Fibroblast of the aortic adventitia (primary cell): ENCODE results near the gene DGCR2. TPM values are rescaled to one million over a fixed set of nuclear protein-coding genes. Genes with fewer than 3 reads are reported as not detected.

Experiments
- DNase-seq: peaks from one replicate; pipeline ENCODE4 v3.0.0-alpha.2; 2010; ENCODE audit warnings: low read depth
- H3K4me3 ChIP-seq: 2 replicates; pipeline ENCODE4 v1.5.1; 2011; ENCODE audit warnings: low read depth, mild to moderate bottlenecking, control low read depth, low read length, moderate library complexity
- total RNA-seq: library from RNA; depleted of rRNA; stranded (reverse); fragments of >200 nt; gene quantifications from 2 replicates; pipeline ENCODE4 v1.2.3, GENCODE V29; 2012; ENCODE audit warnings: low replicate concordance
- TF ChIP-seq, protein P1 (sequence below): IDR thresholded peaks from 2 replicates; pipeline ENCODE4 v1.5.1; 2011; ENCODE audit warnings: mild to moderate bottlenecking, low read length, control low read depth, inconsistent platforms; ENCODE audit not compliant: insufficient read depth

The DGCR2 gene
- total RNA-seq, 1 donor = 29.2 TPM

- no peak overlapping the region for H3K4me3 ChIP-seq
- TF ChIP-seq, protein P1, sequence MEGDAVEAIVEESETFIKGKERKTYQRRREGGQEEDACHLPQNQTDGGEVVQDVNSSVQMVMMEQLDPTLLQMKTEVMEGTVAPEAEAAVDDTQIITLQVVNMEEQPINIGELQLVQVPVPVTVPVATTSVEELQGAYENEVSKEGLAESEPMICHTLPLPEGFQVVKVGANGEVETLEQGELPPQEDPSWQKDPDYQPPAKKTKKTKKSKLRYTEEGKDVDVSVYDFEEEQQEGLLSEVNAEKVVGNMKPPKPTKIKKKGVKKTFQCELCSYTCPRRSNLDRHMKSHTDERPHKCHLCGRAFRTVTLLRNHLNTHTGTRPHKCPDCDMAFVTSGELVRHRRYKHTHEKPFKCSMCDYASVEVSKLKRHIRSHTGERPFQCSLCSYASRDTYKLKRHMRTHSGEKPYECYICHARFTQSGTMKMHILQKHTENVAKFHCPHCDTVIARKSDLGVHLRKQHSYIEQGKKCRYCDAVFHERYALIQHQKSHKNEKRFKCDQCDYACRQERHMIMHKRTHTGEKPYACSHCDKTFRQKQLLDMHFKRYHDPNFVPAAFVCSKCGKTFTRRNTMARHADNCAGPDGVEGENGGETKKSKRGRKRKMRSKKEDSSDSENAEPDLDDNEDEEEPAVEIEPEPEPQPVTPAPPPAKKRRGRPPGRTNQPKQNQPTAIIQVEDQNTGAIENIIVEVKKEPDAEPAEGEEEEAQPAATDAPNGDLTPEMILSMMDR = no peak
- no peak for DNase-seq
Observed at GRCh38 chr22:19142394-19142793, 20.2 kb upstream of the DGCR2 start.

DNA sequence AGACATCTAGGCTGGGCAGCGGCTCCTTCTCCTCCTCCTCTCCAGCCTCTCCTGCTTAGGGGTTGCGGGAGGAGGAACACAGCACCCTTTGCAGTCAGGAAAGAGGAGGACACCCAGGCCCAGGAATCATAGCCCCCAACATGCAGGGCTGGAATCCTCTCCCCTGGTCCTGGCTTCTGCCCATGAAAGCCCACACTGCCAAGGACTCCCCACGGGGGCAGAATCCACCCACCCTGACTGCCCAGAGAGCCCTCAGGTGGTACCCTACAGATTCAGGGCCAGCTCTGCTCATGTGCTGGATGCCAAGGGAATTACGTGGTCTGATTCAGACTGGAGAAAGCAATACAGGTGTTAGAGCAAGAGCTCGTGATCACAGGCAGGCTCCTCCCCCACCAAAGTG is 17.8 kb upstream of the DGCR2 start:
- DNase-seq = no peak
- TF ChIP-seq, protein P1 = no peak
- no peak overlapping the region for H3K4me3 ChIP-seq

DNA sequence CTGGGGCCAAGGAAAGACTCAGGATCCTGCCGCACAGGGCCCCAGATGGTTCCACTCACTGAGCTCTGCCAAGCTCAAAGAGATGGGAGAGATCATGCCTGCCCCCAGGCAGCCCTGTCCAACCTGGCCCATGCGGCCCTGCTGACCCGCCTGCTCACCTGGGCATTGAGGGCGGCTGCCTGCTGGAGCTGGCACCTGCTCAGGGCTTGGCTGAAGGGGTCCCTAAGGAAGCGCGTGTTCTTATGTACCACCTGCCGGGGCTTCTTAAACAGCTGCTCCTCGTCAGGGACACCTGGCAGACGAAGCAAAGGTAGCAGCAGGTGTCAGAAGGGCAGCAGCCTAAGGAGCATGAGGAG is 16.8 kb upstream of the DGCR2 start:
- TF ChIP-seq, protein P1 = no peak
- DNase-seq = no peak
- no peak overlapping the region for H3K4me3 ChIP-seq

GRCh38 chr22:19138217-19139000 is 16.2 kb upstream of the DGCR2 start:
- H3K4me3 ChIP-seq = no peak overlapping the region
- DNase-seq = no peak
- TF ChIP-seq, protein P1 = no peak

DNA sequence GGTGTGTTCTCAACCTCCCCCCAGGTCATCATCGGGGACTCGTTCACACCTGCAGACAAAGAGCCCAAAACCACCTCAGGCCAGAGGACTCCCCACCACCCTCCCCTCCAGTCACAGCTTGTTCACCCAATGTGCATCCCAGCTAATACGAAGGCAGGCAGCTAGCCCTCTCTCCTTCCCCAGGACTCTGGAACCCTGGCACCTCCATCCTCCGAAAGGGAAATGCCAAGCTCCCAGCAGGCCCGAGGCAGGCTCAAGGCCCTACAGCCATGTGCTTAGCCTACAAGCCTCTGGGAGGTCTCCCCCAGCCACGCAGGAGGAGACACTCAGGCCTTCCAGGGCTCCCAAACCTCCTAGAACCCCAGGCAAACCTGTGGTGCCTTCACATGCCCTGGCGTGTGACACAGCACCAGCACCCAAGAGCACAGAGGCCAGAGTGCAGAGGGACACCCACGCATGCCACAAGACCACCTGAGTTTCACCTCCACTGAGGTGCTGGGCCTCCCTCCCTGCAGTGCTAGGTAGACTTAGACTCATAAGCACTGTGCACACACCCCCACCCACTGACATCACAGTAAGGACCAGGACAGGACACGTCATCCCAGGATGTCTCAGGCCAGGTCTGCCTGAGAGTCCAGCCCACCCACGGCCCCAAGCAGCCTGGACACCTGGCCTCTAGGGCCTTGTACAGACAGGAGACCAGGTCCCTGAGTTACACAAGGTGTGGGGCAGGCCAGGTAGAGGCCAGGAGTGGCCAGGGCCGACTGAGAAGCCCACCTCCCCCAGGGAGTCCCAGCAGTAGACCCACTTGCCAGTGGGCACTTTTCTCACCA is 15.4 kb upstream of the DGCR2 start:
- no peak for DNase-seq
- TF ChIP-seq, protein P1 = no peak
- no peak overlapping the region for H3K4me3 ChIP-seq

DNA sequence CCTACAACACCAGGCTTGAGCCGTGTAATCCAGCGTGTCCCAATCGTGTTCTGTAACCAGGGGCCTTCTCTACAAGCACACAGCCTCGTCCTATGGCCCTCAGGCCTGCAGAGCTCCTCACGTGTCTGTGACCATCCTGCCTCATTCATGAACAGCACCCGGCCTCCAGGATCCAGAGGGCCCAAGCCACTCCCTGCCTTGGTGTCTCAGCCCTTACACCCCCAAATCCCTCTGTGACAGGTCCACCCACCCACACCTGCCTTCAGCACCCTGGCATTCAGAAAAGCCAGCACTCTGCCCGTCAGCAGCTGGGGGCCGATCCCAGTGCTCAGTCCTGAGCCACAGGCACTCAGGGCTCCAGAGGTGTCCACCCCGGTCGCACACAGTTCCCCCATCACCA is 14.7 kb upstream of the DGCR2 start:
- no peak for DNase-seq
- no peak overlapping the region for H3K4me3 ChIP-seq
- TF ChIP-seq, protein P1 = no peak
